Measurements from ENCODE around the gene ANKRD36B. TPM values are rescaled to one million over a fixed set of nuclear protein-coding genes. Genes with fewer than 3 reads are reported as not detected.
"Not testable (repeated sequence)": the region's sequence is repeated elsewhere in the genome, so short reads cannot be mapped to it uniquely, and the experiment has no call there.

ANKRD36B gene
- 61.6 TPM for total RNA-seq

GRCh38 chr2:97589598-97590510, at the start of gene ANKRD36B:
Gene ANKRD36B (minus strand): TSS chr2:97589877. CDS start chr2:97589685, 192 bp downstream.
- H3K27me3 ChIP-seq (ENCODE audit: insufficient read depth, low read length); H3K4me1 ChIP-seq (ENCODE audit: insufficient read depth, low read length); H3K9me3 ChIP-seq (ENCODE audit: low read depth, low read length): not testable (repeated sequence)
- H3K4me3 ChIP-seq (ENCODE audit: low read length), result peak within 1 kb of the TSS; percentile 52

DNA sequence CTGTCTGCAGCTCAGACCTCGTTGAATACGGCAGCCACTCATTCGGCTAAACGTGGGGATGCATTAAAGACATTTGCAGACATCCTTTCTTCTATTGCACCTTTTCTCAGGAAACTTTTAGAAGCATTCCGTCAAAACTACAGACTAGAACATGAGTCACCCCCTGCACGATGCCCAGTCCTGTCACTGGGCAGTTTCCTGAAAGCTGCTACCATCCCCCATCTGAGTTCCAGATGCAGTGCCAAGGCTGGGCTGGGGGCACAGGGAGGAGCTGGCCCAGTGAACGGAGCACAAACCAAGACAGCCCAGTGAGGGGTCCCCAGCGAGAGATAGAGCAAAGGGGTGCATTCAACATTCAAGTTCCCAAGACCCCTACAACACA, 36.4 kb upstream of the ANKRD36B start:
- not testable (repeated sequence) for H3K4me1 ChIP-seq (ENCODE audit: insufficient read depth, low read length); H3K9me3 ChIP-seq (ENCODE audit: low read depth, low read length); H3K27me3 ChIP-seq (ENCODE audit: insufficient read depth, low read length); H3K4me3 ChIP-seq (ENCODE audit: low read length)

DNA sequence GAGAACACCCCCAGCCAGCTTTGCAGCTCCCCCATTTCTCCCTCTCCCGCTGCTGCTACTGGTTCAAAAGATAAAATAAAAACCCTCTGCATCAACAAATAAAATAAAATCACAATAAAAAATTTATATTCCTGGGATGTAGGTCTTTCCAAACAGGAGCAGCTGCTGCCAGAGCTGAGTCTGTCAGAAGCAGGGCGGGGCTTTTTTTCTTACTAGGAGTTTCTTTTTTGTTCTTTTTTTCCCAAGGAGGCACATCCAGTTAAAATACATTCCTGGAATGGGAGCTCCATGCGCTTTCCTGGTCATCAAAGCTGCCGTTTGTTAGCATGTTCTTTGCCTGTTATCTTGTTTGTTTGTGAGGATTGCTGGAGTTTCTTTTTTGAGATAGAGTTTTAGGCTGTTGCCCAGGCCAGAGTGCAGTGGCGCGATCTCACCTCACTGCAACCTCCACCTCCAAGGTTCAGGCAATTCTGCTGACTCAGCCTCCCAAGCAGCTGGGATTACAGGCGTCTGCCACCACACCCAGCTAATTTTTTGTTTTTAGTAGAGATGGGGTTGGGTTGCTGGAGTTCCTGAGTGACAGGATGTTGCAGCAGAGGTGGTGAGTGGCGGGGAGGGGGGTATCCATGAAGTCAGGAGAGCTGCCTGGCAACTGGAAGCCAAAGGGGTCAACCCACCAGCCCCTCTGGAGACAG, 35.8 kb upstream of the ANKRD36B start:
- H3K9me3 ChIP-seq (ENCODE audit: low read depth, low read length); H3K27me3 ChIP-seq (ENCODE audit: insufficient read depth, low read length); H3K4me1 ChIP-seq (ENCODE audit: insufficient read depth, low read length); H3K4me3 ChIP-seq (ENCODE audit: low read length): not testable (repeated sequence)

GRCh38 chr2:97622976-97623375, 33.3 kb upstream of the ANKRD36B start:
- not testable (repeated sequence) for H3K9me3 ChIP-seq (ENCODE audit: low read depth, low read length); H3K4me1 ChIP-seq (ENCODE audit: insufficient read depth, low read length); H3K4me3 ChIP-seq (ENCODE audit: low read length); H3K27me3 ChIP-seq (ENCODE audit: insufficient read depth, low read length)

- not testable (repeated sequence) for H3K4me3 ChIP-seq (ENCODE audit: low read length); H3K27me3 ChIP-seq (ENCODE audit: insufficient read depth, low read length); H3K4me1 ChIP-seq (ENCODE audit: insufficient read depth, low read length)
These were observed 30.8 kb upstream of the ANKRD36B start for GRCh38 chr2:97620492-97620891.

DNA sequence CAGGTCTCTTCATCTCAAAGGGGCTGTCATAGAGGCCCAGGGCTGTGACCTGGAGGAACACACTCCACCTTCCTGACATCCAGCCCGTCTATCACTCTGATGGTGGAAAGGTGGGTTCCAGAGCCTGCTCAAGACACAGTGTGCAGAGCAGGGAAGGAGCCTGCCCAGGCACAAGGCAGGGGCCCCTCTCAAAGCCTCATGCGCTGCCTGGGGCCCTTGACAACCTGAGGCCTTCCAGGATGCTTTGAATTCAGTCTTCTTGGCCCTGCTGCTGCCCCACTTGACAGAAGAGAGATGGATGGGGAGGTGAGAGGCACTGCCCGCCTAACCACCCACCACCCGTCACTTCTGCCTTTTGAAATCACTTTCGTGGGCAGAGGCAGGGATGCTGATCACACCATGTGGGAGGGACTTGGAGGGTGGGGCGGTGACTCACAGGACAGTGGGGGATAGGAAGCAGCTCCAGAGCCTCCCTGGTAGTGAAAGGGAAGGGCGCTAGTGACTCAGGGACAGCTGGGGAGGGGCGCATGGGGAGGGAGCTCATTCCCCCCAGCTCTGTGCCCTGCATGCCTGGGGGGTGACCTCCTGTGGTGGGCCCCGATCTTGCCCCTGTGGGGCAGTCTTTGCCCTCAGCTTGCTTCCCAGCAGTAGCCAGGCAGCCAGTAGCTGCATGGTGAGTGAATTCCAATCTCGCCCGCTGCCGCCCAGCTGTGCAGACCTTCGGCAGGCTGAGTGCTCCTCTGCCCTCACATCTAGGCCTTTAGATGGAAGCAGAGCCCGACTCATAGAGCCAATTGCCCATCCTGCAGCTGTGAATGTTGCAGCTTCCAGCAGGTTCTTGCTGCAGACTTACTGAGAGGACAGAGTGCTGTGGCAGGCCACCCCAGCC, 29.5 kb upstream of the ANKRD36B start:
- H3K4me3 ChIP-seq (ENCODE audit: low read length); H3K27me3 ChIP-seq (ENCODE audit: insufficient read depth, low read length); H3K4me1 ChIP-seq (ENCODE audit: insufficient read depth, low read length); H3K9me3 ChIP-seq (ENCODE audit: low read depth, low read length): not testable (repeated sequence)

More at GRCh38 chr2:97620492-97620891, 30.8 kb upstream of the ANKRD36B start:
- not testable (repeated sequence) for H3K9me3 ChIP-seq (ENCODE audit: low read depth, low read length)

DNA sequence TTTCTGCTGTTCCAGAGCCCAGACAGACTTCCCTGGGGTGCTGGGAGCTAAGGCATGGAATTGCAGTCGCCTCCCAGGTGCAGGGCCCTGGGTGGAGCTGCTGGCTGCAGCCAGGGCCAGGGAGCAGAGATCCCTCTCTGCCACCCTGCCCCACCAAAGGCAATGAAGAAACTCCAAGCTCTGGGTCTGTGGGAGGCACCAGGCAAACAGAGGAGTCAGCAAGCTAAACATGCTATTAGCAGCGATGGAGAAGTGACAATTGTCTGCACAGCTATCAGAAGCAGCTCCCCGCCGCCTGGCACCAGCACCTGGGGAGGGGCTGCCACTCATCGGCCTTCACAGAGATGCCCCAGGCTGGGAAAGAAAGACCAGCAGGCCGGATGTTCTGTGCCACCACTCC, 28.2 kb upstream of the ANKRD36B start:
- H3K27me3 ChIP-seq (ENCODE audit: insufficient read depth, low read length), result no peaks in the 10 kb centered on the region
- H3K4me1 ChIP-seq (ENCODE audit: insufficient read depth, low read length), result no peaks in the 10 kb centered on the region
- no peak overlapping the region for H3K4me3 ChIP-seq (ENCODE audit: low read length)
- H3K9me3 ChIP-seq (ENCODE audit: low read depth, low read length), result no peaks in the 10 kb centered on the region

DNA sequence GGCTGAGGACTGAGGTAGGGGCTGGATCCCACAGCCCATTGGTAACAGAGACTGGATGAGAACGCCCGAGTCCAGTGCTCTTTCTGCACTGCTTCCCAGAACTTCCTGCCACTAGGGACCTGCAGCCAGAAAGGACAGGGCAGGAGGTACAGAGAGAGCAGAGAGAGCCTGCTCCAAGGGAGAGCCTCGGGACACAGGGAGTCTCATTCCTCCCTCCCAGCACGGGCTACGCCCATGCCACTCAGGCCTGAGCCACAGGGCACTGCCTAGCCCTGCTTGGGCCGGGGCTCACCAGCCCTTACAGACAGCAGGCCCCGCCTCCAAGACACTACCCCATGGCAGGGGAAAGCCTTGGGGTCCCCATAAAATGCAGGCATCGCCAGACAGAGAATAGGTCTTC, 26.1 kb upstream of the ANKRD36B start:
- H3K4me3 ChIP-seq (ENCODE audit: low read length); H3K27me3 ChIP-seq (ENCODE audit: insufficient read depth, low read length); H3K9me3 ChIP-seq (ENCODE audit: low read depth, low read length); H3K4me1 ChIP-seq (ENCODE audit: insufficient read depth, low read length): not testable (repeated sequence)

- not testable (repeated sequence) for H3K4me1 ChIP-seq (ENCODE audit: insufficient read depth, low read length); H3K9me3 ChIP-seq (ENCODE audit: low read depth, low read length); H3K27me3 ChIP-seq (ENCODE audit: insufficient read depth, low read length); H3K4me3 ChIP-seq (ENCODE audit: low read length)
These were observed 22.2 kb upstream of the ANKRD36B start for GRCh38 chr2:97611895-97612294.

GRCh38 chr2:97608745-97609144, 19.1 kb upstream of the ANKRD36B start:
- H3K27me3 ChIP-seq (ENCODE audit: insufficient read depth, low read length); H3K4me1 ChIP-seq (ENCODE audit: insufficient read depth, low read length); H3K4me3 ChIP-seq (ENCODE audit: low read length); H3K9me3 ChIP-seq (ENCODE audit: low read depth, low read length): not testable (repeated sequence)

DNA sequence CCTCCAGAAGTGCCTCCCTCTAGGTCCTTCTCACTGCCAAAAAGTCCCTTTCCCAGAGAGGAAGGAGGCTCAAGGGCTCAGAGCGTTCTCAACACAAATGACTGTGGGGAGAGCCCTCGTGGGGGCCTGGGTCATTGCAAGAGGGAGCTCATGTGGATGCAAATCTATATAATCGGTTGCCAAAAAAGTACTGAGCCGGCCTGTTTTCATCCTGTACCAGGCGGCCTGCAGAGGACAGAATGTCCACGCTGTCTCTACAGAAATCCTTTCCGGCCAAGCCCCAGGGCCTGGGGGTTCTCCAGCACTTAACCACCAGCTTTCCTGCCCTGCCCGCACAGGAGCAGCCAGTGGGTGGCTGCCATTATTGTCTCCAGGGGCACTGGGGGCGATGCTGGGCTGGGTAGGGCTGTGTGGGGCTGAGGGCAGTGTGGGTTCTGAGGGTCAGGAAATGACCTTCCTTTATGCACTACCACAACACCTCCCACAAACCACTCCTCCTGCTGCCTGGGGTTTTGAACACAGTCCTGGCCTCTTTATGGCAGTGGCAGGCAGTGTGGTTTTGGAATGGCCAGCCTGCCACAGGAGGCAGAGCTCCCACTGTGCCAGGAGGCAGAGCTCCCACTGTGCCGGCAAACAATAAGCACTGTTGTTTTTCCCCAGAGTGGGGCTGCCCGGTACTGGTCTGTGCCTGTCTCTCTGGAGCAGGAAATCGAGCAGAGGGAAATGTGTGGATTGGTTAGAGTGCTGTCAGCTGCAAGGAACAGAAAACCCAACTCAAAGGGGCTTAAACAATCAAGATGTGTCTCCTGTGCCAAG, 16.1 kb upstream of the ANKRD36B start:
- H3K4me1 ChIP-seq (ENCODE audit: insufficient read depth, low read length); H3K4me3 ChIP-seq (ENCODE audit: low read length); H3K27me3 ChIP-seq (ENCODE audit: insufficient read depth, low read length); H3K9me3 ChIP-seq (ENCODE audit: low read depth, low read length): not testable (repeated sequence)

DNA sequence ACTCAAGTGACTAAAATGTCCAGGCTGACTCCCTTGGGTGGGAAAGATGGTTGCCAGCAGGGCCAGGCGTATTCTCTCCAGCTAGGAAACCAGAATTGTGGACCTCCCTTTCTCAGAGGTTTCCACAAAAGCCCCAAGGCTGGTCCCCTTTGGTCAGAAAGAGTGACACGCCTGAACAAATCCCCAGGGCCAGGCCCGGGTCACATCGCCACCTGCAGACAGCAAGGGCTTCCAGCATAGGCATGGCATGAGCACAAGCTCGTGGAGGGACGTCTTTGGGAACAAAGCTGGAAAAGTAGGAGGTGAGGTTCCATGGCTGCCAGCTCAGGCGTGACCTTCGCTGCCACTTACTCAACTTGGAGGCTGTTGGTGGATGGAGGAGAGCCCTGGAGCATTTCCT, 15.4 kb upstream of the ANKRD36B start:
- H3K9me3 ChIP-seq (ENCODE audit: low read depth, low read length); H3K4me3 ChIP-seq (ENCODE audit: low read length); H3K4me1 ChIP-seq (ENCODE audit: insufficient read depth, low read length); H3K27me3 ChIP-seq (ENCODE audit: insufficient read depth, low read length): not testable (repeated sequence)

- H3K4me3 ChIP-seq (ENCODE audit: low read length); H3K9me3 ChIP-seq (ENCODE audit: low read depth, low read length); H3K4me1 ChIP-seq (ENCODE audit: insufficient read depth, low read length); H3K27me3 ChIP-seq (ENCODE audit: insufficient read depth, low read length): not testable (repeated sequence)
These were observed 11.9 kb upstream of the ANKRD36B start for GRCh38 chr2:97601537-97601936.

GRCh38 chr2:97596180-97596579, 6.5 kb upstream of the ANKRD36B start:
- not testable (repeated sequence) for H3K4me1 ChIP-seq (ENCODE audit: insufficient read depth, low read length); H3K27me3 ChIP-seq (ENCODE audit: insufficient read depth, low read length); H3K9me3 ChIP-seq (ENCODE audit: low read depth, low read length); H3K4me3 ChIP-seq (ENCODE audit: low read length)

Data from mononuclear cell (primary cell).